CD14-positive monocyte (primary cell): ENCODE measurements around the gene ATP2A2. TPM values are rescaled to one million over a fixed set of nuclear protein-coding genes. Genes with fewer than 3 reads are reported as not detected.

Experiments used
- DNase-seq, 3 donors: peaks; one replicate each; pipeline ENCODE4 v3.0.0-alpha.2; 2011 to 2022
- H2AFZ ChIP-seq: 2 replicates; pipeline ENCODE4 v1.6.0; 2012; ENCODE audit warnings: mild to moderate bottlenecking, low read depth, low read length, inconsistent platforms; ENCODE audit not compliant: insufficient read depth, poor library complexity, severe bottlenecking
- H3K27ac ChIP-seq, 2 donors: 1 replicate in 1 of 2; 2 replicates in 1 of 2; pipeline ENCODE4 v1.5.1; 2012 to 2013; ENCODE audit warnings: low read length in 2 of 2, control low read depth in 1 of 2, inconsistent platforms in 1 of 2, low read depth in 1 of 2, mild to moderate bottlenecking in 1 of 2
- H3K27me3 ChIP-seq, 2 donors: one replicate each; pipeline versions ENCODE4 v1.6.0 to v1.6.1; 2011 to 2013; ENCODE audit warnings: low read length in 2 of 2; ENCODE audit not compliant: control insufficient read depth in 2 of 2, insufficient read depth in 2 of 2
- H3K36me3 ChIP-seq, 2 donors: replicated peaks in 1 of 2; 1 replicate in 1 of 2; 2 replicates in 1 of 2; pipeline versions ENCODE4 v1.5.1 to v1.6.1; 2012 to 2013; ENCODE audit warnings: low read length in 2 of 2, control low read depth in 1 of 2, inconsistent platforms in 1 of 2, mild to moderate bottlenecking in 1 of 2; ENCODE audit not compliant: insufficient read depth in 2 of 2, control insufficient read depth in 1 of 2
- H3K4me1 ChIP-seq, 2 donors: 1 replicate in 1 of 2; 2 replicates in 1 of 2; pipeline versions ENCODE4 v1.5.1 to v1.6.1; 2012 to 2013; ENCODE audit warnings: low read length in 2 of 2, control low read depth in 1 of 2, inconsistent platforms in 1 of 2, mild to moderate bottlenecking in 1 of 2, moderate library complexity in 1 of 2; ENCODE audit not compliant: insufficient read depth in 2 of 2, control insufficient read depth in 1 of 2
- H3K4me2 ChIP-seq: replicated peaks from 2 replicates; pipeline ENCODE3; 2012; ENCODE audit warnings: low read length, moderate library complexity, mild to moderate bottlenecking; ENCODE audit not compliant: poor library complexity, severe bottlenecking; ENCODE audit errors: extremely low read depth
- H3K4me3 ChIP-seq, 3 experiments: fragments of 200-600 bp in 1 of 3; sonication (generic) in 1 of 3; replicated peaks in 1 of 3; 1 replicate in 2 of 3; 2 replicates in 1 of 3; pipeline ENCODE4 v1.5.1; 2011 to 2013; ENCODE audit warnings: low read length in 3 of 3, mild to moderate bottlenecking in 3 of 3, control low read depth in 2 of 3, low read depth in 2 of 3, inconsistent platforms in 1 of 3, moderate library complexity in 1 of 3
- H3K79me2 ChIP-seq: 2 replicates; pipeline ENCODE4 v1.6.0; 2012; ENCODE audit warnings: mild to moderate bottlenecking, control low read depth, inconsistent platforms, low read length, moderate library complexity; ENCODE audit not compliant: insufficient read depth
- H3K9ac ChIP-seq: 2 replicates; pipeline ENCODE4 v1.6.0; 2017; ENCODE audit warnings: low read length, mild to moderate bottlenecking; ENCODE audit not compliant: insufficient read depth, poor library complexity, severe bottlenecking
- H3K9me3 ChIP-seq, 2 donors: replicated peaks in 1 of 2; 1 replicate in 1 of 2; 2 replicates in 1 of 2; pipeline versions ENCODE4 v1.5.1 to v1.6.1; 2012 to 2013; ENCODE audit warnings: low read length in 2 of 2, control low read depth in 1 of 2; ENCODE audit not compliant: control insufficient read depth in 1 of 2, insufficient read depth in 1 of 2
- H4K20me1 ChIP-seq: 2 replicates; pipeline ENCODE4 v1.6.0; 2012; ENCODE audit warnings: mild to moderate bottlenecking, low read length, control low read depth, moderate library complexity; ENCODE audit not compliant: insufficient read depth
- H3K27ac Mint-ChIP-seq, 7 donors: one replicate each; pipeline ENCODE4 v1.8.0; 2020; ENCODE audit warnings: mild to moderate bottlenecking in 7 of 7, mixed read lengths in 7 of 7, moderate library complexity in 6 of 7, inconsistent platforms in 2 of 7
- H3K27me3 Mint-ChIP-seq, 3 donors: one replicate each; pipeline ENCODE4 v1.8.0; 2021 to 2022; ENCODE audit warnings: low read depth in 3 of 3, mild to moderate bottlenecking in 3 of 3, mixed read lengths in 3 of 3, moderate library complexity in 3 of 3, inconsistent platforms in 1 of 3
- H3K36me3 Mint-ChIP-seq, 2 donors: one replicate each; pipeline ENCODE4 v1.8.0; 2020; ENCODE audit warnings: mixed read lengths in 2 of 2, inconsistent platforms in 1 of 2, mild to moderate bottlenecking in 1 of 2
- H3K4me1 Mint-ChIP-seq: one replicate; pipeline ENCODE4 v1.8.0; 2020; ENCODE audit warnings: mild to moderate bottlenecking, mixed read lengths
- H3K4me3 Mint-ChIP-seq, 2 donors: one replicate each; pipeline ENCODE4 v1.8.0; 2020; ENCODE audit warnings: mild to moderate bottlenecking in 2 of 2, mixed read lengths in 2 of 2, moderate library complexity in 1 of 2
- H3K9me3 Mint-ChIP-seq, 7 donors: one replicate each; pipeline ENCODE4 v1.8.0; 2020 to 2022; ENCODE audit warnings: mixed read lengths in 7 of 7, mild to moderate bottlenecking in 6 of 7, moderate library complexity in 6 of 7, inconsistent platforms in 2 of 7
- CTCF ChIP-seq: fragments of 200-600 bp; IDR thresholded peaks from one replicate; pipeline ENCODE4 v1.8.0; 2022; ENCODE audit warnings: antibody characterized with exemption, mild to moderate bottlenecking
- WGBS: methylation state at CpG from one replicate; pipeline ENCODE4 v1.1.5; 2013; ENCODE audit warnings: missing lambda C conversion rate; ENCODE audit not compliant: insufficient coverage; 5-methylcytosine and 5-hydroxymethylcytosine counted together
- intact Hi-C, 2 donors: fragments of 100-400 bp; cut with micrococcal nuclease; formaldehyde crosslinking; loops; one replicate each; pipeline versions ENCODE4 v1.15.0 to v1.15.1; 2023
- polyA plus RNA-seq, 3 donors: library from polyadenylated mRNA; depleted of rRNA in 1 of 3; unstranded in 2 of 3; stranded (reverse) in 1 of 3; fragments of 300-500 nt in 2 of 3; fragments of >200 nt in 1 of 3; fragmentation: Illumina TruSeq in 2 of 3; gene quantifications; 1 replicate in 2 of 3; 2 replicates in 1 of 3; pipeline ENCODE4 v1.2.3, GENCODE V29; 2012 to 2021

The ATP2A2 gene
- polyA plus RNA-seq, 3 donors, result 4.5 to 83.1 (median 6.9) TPM

DNA sequence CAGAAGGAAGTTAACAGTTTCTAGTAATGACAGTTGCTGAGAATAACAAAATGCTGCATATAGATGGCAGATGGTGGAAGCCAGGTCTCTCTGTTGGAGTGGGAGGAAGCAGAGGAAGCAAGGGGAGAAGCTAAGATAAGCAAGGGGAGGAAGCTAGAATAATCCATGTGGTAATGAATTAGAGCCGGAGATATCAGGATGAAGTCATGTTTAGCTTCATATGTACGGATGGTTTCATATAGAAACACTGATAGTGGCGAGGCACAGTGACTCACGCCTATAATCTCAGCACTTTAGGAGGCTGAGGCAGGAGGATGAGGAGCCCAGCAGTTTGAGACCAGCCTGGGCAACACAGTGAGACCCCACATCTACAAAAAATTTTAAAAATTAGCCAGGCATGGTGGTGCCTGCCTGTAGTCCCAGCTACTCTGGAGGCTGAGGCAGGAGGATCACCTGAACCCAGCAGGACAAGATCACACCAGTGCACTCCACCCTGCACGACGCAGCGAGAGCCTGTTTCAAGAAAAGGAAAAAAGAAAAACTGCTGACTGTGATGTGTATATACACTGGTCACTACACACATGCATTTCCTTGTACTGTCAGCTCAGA, 73.2 kb downstream of the ATP2A2 start:
- TF ChIP-seq CTCF, result no peak
- H3K4me3 Mint-ChIP-seq, result peak overlapping the region in 1 of 2 donors; percentile 64
- no peak overlapping the region for H3K4me2 ChIP-seq

GRCh38 chr12:110355073-110355472, 74.0 kb downstream of the ATP2A2 start:
- peak in 1 of 3 donors; percentile 24 for DNase-seq
- H3K4me3 Mint-ChIP-seq, result no peak overlapping the region

More for the DNA sequence above, 73.2 kb downstream of the ATP2A2 start:
- Histone ChIP-seq H3K4me1 (peaks cover 17 to 20% of the 10 kb centered on the region in 2 donors), H2AFZ (no peak overlapping the region), H3K4me3 (no peak overlapping the region), H3K9ac (no peak overlapping the region), H3K36me3 (peaks cover 0 to 21% of the 10 kb centered on the region in 2 donors), H3K79me2 (no peaks in the 10 kb centered on the region), H4K20me1 (peaks cover 9% of the 10 kb centered on the region), H3K27ac (peak overlapping the region in 1 of 2 donors; percentile 31), H3K27me3 (no peaks in the 10 kb centered on the region), H3K9me3 (no peaks in the 10 kb centered on the region)
- peaks cover 28% of the 10 kb centered on the region for H3K4me1 Mint-ChIP-seq
- H3K9me3 Mint-ChIP-seq, result peaks cover 0 to 2% (median 0%) of the 10 kb centered on the region in 7 donors
- no peak for DNase-seq
- peaks cover 13 to 17% of the 10 kb centered on the region in 2 donors for H3K36me3 Mint-ChIP-seq
- WGBS, result 5% methylated on average over 3 of the region's 7 CpGs
- intact Hi-C loops, result no loop called here
- H3K27me3 Mint-ChIP-seq, result peaks cover 2 to 4% (median 2%) of the 10 kb centered on the region in 3 donors
- peak overlapping the region in 1 of 7 donors; percentile 57 for H3K27ac Mint-ChIP-seq

More at GRCh38 chr12:110355073-110355472, 74.0 kb downstream of the ATP2A2 start:
- Histone ChIP-seq H3K4me1 (peaks cover 10 to 12% of the 10 kb centered on the region in 2 donors), H3K9me3 (no peaks in the 10 kb centered on the region), H4K20me1 (peaks cover under 1% of the 10 kb centered on the region), H3K27me3 (no peaks in the 10 kb centered on the region), H3K4me2 (no peak overlapping the region), H3K9ac (no peak overlapping the region), H3K27ac (no peak overlapping the region), H2AFZ (no peak overlapping the region), H3K79me2 (no peaks in the 10 kb centered on the region), H3K36me3 (peaks cover 0 to 13% of the 10 kb centered on the region in 2 donors), H3K4me3 (no peak overlapping the region)
- Mint-ChIP-seq H3K27ac (peak overlapping the region in 1 of 7 donors; percentile 14), H3K9me3 (peaks cover 0 to 2% (median 0%) of the 10 kb centered on the region in 7 donors), H3K27me3 (peaks cover 2 to 4% (median 2%) of the 10 kb centered on the region in 3 donors), H3K4me1 (peaks cover 20% of the 10 kb centered on the region), H3K36me3 (peaks cover 10 to 13% of the 10 kb centered on the region in 2 donors)
- intact Hi-C loops, result no loop called here
- peak; percentile 53 for TF ChIP-seq CTCF
- no CpG with 5 or more reads among the region's 3 CpGs for WGBS
